ENCODE results near the gene HCN2. TPM values are rescaled to one million over a fixed set of nuclear protein-coding genes. Genes with fewer than 3 reads are reported as not detected.
A peak's percentile ranks its signal among the peaks of the same experiment; 100 is the strongest.
"Not testable (repeated sequence)": the region's sequence is repeated elsewhere in the genome, so short reads cannot be mapped to it uniquely, and the experiment has no call there.

Gene HCN2
- total RNA-seq, 1 donor from 2014 or later: 0.52 TPM

DNA sequence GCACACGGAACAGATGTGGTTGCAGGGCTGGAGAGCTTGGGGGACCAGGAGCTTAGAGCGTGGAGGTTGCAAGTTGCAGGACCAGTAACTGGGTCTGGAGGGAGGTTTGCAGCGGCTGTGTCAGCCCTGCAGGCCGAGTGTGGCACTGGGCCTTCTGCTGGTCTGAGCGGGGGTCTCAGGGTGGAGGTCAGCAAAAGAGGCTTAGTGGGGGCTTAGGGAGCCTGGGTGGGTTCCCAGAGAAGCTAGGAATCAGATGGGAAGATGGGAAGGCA, 5.8 kb upstream of the HCN2 start:
- no peak overlapping the region for H3K4me3 Mint-ChIP-seq (ENCODE audit: low read depth)
- peaks cover 9% of the 10 kb centered on the region for H3K36me3 Mint-ChIP-seq (ENCODE audit: low read depth)
- H3K27ac Mint-ChIP-seq: no peak overlapping the region
- intact Hi-C loops (cut with micrococcal nuclease): no loop called here
- H3K27me3 Mint-ChIP-seq (ENCODE audit: low read depth): peaks cover 4% of the 10 kb centered on the region
- peaks cover 2% of the 10 kb centered on the region for H3K4me1 Mint-ChIP-seq (ENCODE audit: low read depth)
- H3K9me3 Mint-ChIP-seq: no peaks in the 10 kb centered on the region
- DNase-seq (ENCODE audit: low spot score): no peak

DNA sequence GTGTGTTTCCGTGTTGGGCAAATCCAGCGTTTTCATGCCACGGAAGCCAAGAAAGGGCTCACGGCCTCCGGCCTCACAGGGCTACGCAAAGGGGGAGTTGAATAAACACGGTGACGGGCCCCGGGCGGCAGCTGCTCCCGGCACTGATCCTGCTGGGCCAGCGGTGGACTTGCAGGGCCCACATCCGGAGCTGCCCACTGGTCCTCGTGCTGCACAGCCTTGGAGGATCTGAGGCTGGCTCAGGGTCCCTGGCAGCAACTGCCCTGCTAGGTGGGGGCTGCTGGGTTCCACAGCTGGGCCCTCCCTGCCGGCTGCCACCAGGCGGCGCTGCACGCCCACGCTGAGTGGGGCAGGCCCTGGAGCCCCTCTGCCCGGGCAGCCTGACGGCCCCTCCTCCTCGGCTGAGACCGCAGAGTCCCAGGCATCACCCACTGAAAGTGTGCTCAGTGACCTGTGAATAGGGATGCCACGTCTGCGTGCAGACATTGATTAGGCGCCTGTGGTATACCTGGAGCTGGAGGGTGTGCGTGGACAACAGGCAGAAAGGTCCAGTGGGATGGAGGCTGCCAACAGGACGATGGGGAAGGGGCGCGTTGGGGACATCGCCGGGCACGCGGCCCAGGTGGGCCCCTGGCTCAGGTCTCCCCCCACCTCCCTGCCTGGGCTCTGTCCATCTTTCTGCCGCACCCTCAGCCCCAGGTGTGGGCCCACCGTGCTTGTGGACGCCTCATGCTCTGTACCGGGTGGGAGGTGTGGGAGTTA, 5.3 kb upstream of the HCN2 start:
- Mint-ChIP-seq H3K9me3 (no peaks in the 10 kb centered on the region), H3K27ac (no peak overlapping the region), H3K36me3 (ENCODE audit: low read depth) (peaks cover 9% of the 10 kb centered on the region), H3K4me3 (ENCODE audit: low read depth) (no peak overlapping the region), H3K4me1 (ENCODE audit: low read depth) (peaks cover 2% of the 10 kb centered on the region), H3K27me3 (ENCODE audit: low read depth) (peaks cover 4% of the 10 kb centered on the region)
- DNase-seq (ENCODE audit: low spot score): peak; percentile 47
- intact Hi-C loops (cut with micrococcal nuclease): no loop called here

DNA sequence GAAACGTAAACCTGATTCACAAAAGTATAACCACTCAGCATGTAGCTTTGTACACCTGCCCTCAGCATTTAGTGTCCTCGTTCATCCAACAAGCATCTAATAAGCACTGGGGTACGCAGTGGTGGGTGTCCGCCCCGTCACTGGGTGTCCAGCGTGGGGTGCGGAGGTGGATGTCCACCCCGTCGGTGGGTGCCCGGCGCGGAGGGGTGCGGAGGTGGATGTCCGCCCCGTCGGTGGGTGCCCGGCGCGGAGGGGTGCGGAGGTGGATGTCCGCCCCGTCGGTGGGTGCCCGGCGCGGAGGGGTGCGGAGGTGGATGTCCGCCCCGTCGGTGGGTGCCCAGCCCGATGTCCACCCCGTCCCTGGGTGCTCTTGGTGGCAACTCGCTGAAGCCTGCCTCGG, 4.5 kb upstream of the HCN2 start:
- H3K27ac Mint-ChIP-seq; H3K27me3 Mint-ChIP-seq (ENCODE audit: low read depth); H3K4me3 Mint-ChIP-seq (ENCODE audit: low read depth); H3K9me3 Mint-ChIP-seq; H3K4me1 Mint-ChIP-seq (ENCODE audit: low read depth); intact Hi-C loops (cut with micrococcal nuclease); DNase-seq (ENCODE audit: low spot score); H3K36me3 Mint-ChIP-seq (ENCODE audit: low read depth): not testable (repeated sequence)

DNA sequence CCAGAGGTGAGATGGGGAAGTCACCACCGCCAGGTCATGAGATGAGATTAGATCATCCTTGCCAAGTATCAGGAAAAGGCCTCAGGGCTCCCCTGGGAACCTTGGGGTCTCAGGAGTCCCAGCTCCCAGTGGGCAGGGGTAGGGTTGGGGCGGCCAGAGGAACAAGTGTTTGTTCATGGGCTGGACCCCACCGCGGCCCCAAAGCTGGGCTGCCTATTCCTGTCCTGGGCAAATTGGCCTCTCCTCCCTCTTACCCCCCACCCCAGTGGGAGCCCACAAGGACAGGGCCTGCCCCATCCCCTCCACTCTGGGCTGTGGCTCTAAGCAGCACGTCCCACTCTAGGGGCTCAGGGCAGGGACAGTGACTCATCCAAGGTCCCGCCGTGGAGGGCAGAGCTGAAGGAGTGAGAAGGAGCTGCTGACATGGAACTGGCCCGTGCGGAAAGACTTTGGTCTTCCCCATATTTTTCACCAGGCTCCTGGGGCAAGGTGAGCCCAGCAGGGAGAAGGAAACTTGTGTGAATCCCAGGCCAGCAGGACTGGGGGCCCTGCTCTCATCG, 4.0 kb upstream of the HCN2 start:
- Mint-ChIP-seq H3K4me3 (ENCODE audit: low read depth) (no peak overlapping the region), H3K27me3 (ENCODE audit: low read depth) (peaks cover 4% of the 10 kb centered on the region), H3K4me1 (ENCODE audit: low read depth) (peaks cover 2% of the 10 kb centered on the region), H3K36me3 (ENCODE audit: low read depth) (peaks cover 2% of the 10 kb centered on the region), H3K9me3 (no peaks in the 10 kb centered on the region), H3K27ac (no peak overlapping the region)
- intact Hi-C loops (cut with micrococcal nuclease): no loop called here
- DNase-seq (ENCODE audit: low spot score): no peak

DNA sequence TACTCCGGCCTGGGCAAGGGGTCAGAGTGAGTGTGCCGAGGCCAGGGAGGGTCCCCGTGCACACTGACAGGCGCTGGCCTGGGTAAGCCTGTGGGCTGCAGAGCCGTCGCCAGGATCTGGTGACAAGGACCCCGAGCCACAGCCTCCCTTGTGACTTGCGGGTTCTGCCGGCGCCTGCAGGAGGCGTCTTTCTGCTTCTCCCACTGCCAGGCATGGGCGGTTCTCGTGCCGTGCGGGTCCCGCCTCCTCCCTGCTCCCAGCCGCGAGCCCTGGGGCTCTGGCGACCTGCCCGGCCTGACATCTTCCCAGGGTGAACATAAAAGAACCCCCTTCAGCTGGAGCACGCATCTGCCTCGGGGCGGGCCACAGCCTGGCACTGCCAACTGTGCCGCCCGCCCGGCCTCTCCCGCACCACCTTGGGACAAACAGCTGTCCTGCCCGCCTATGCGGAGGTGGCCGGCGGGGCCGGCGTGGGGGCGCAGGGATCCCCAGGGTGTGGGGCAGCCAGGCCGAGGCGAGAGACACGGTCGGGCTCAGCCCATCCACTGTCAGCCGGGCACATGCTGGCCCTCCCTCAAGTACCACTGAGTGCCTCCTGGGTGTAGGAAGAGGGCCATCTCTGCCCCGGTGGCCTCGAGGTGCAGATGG, 1.5 kb upstream of the HCN2 start:
- no peak overlapping the region for H3K4me3 Mint-ChIP-seq (ENCODE audit: low read depth)
- peaks cover 9% of the 10 kb centered on the region for H3K27me3 Mint-ChIP-seq (ENCODE audit: low read depth)
- no peak overlapping the region for H3K27ac Mint-ChIP-seq
- H3K9me3 Mint-ChIP-seq: no peaks in the 10 kb centered on the region
- peak; percentile 55 for DNase-seq (ENCODE audit: low spot score)
- intact Hi-C loops (cut with micrococcal nuclease): no loop called here
- peaks cover under 1% of the 10 kb centered on the region for H3K36me3 Mint-ChIP-seq (ENCODE audit: low read depth)
- H3K4me1 Mint-ChIP-seq (ENCODE audit: low read depth): peaks cover 2% of the 10 kb centered on the region

DNA sequence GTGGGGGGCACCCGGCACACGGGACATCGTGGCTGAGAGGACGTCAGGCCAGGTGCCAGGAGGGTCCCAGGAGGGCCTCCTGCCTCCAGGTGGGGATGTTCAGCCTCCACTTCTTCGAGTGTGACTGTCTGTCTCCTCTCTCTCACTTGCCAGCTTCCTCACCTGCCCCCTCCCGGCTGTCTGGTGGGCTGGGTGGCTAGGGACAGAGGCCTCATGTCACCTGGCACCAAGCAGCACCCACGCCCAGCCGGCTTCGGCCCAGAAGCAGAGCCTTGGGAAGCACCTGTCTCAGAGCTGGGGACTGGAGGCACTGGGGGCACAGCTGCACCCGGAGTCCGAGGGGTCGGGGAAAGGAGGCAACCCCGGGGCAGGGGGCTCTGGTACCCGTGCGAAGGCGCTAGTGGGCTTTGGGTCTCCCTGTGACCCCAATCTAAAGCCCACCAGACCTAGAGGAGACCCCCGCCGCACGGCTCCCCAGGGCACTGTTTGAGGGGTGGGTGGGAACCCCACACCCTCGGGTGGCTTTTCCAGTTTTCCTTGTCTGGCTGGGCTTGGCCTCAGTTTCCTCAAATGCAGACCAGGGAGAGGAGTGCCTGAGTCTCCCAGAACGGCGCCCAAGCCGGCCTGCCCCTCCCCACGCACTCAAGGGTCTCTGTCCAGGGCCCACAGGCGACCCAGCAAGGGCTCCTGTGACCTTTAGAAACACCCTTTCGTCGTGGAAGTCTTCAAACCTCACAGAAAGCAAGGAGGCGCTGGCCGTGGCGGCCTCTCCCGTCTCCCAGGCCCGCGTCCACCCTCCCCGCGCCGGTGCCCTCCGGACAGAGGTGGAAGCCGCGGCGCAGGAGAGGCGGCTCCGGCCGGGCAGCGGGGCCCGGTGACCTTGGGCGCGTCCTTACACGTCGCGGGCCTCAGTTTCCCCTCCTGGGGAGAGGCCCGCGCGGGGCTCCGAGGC, 664 bp upstream of the HCN2 start:
- no peak overlapping the region for H3K27ac Mint-ChIP-seq
- peaks cover under 1% of the 10 kb centered on the region for H3K4me1 Mint-ChIP-seq (ENCODE audit: low read depth)
- no peak for DNase-seq (ENCODE audit: low spot score)
- no peaks in the 10 kb centered on the region for H3K9me3 Mint-ChIP-seq
- H3K36me3 Mint-ChIP-seq (ENCODE audit: low read depth): no peaks in the 10 kb centered on the region
- peak overlapping the region; percentile 42 for H3K4me3 Mint-ChIP-seq (ENCODE audit: low read depth)
- peaks cover 13% of the 10 kb centered on the region for H3K27me3 Mint-ChIP-seq (ENCODE audit: low read depth)
- intact Hi-C loops (cut with micrococcal nuclease): no loop called here

DNA sequence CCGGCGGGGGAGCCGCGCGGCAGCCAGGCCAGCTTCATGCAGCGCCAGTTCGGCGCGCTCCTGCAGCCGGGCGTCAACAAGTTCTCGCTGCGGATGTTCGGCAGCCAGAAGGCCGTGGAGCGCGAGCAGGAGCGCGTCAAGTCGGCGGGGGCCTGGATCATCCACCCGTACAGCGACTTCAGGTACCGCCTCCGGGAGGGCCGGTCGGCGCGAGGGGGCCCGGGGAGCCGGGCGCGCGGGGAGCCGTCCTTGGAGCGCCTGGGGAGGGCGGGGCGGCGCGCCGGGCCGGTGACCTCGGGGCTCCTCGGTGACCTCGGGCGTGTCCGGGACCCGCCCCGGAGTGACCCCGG, 690 bp downstream of the HCN2 start:
- Mint-ChIP-seq H3K36me3 (ENCODE audit: low read depth) (no peaks in the 10 kb centered on the region), H3K4me3 (ENCODE audit: low read depth) (no peak overlapping the region), H3K27ac (no peak overlapping the region), H3K27me3 (ENCODE audit: low read depth) (peaks cover 13% of the 10 kb centered on the region), H3K4me1 (ENCODE audit: low read depth) (no peaks in the 10 kb centered on the region), H3K9me3 (no peaks in the 10 kb centered on the region)
- peak; percentile 28 for DNase-seq (ENCODE audit: low spot score)
- intact Hi-C loops (cut with micrococcal nuclease): no loop called here

DNA sequence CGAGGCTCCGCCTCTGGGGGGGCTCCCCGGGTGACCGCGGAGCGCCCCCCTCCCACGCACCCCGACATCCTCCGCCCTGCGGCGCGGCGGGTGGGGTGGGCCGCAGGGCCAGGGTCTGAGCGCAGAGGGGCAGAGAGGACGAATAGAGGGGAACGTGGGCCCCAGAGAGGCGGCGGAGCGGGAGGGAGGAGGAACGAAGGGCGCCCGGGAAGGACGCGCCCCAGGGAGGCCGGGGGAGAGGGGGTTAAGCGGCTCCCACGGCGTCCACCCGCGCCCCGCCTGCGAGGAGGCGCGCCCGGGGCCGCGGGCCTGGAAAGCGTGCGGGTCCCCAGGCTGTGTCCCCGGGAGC, 1.0 kb downstream of the HCN2 start:
- no peak overlapping the region for H3K4me3 Mint-ChIP-seq (ENCODE audit: low read depth)
- no peak overlapping the region for H3K27ac Mint-ChIP-seq
- no peaks in the 10 kb centered on the region for H3K9me3 Mint-ChIP-seq
- H3K4me1 Mint-ChIP-seq (ENCODE audit: low read depth): no peaks in the 10 kb centered on the region
- intact Hi-C loops (cut with micrococcal nuclease): no loop called here
- peaks cover 13% of the 10 kb centered on the region for H3K27me3 Mint-ChIP-seq (ENCODE audit: low read depth)
- DNase-seq (ENCODE audit: low spot score): no peak
- no peaks in the 10 kb centered on the region for H3K36me3 Mint-ChIP-seq (ENCODE audit: low read depth)

DNA sequence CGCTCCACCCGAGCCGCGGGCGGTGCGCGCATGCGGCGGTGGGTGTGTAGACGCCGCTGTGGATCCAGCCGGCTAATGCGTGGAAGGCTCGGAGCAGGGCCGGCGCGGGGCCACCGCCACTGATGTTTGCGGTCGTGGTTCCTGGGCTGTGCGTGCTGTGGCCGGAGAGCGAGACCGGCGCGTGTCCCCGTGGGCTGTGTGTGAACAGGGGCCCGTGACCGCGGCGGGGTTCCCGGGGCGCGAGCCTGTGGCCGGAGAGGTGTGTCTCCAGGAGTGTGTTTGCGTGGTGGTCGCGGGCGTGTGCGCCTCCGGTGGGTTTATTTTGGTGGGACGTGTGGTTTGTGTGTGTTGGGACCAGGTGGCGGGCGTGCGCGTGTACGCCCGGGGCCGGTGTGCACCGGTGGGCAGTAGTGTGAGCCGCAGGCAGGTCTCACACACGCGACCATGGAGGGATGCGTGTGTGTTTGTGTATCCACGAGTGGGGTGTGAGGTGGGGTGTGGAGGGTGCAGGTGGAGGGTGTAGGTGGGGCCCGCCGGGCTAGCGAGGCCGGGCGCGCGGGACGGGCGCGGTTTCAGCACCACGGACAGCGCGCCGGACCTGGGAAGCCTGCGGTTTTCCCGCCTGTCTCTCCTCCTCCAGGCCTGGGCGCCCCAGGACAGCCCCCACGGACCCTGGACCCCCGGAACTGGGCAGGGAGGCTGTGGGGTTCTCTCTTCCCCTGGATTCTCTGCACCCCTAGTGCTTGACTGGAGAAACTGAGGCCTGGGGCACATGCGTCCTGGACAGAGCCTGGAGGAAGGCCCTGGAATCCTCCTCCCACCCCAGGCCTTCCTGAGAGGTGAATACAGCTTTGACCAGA, 1.6 kb downstream of the HCN2 start:
- no peaks in the 10 kb centered on the region for H3K9me3 Mint-ChIP-seq
- H3K36me3 Mint-ChIP-seq (ENCODE audit: low read depth): no peaks in the 10 kb centered on the region
- H3K27ac Mint-ChIP-seq: no peak overlapping the region
- no peak for DNase-seq (ENCODE audit: low spot score)
- intact Hi-C loops (cut with micrococcal nuclease): no loop called here
- no peaks in the 10 kb centered on the region for H3K4me1 Mint-ChIP-seq (ENCODE audit: low read depth)
- H3K4me3 Mint-ChIP-seq (ENCODE audit: low read depth): no peak overlapping the region
- H3K27me3 Mint-ChIP-seq (ENCODE audit: low read depth): peaks cover 13% of the 10 kb centered on the region

DNA sequence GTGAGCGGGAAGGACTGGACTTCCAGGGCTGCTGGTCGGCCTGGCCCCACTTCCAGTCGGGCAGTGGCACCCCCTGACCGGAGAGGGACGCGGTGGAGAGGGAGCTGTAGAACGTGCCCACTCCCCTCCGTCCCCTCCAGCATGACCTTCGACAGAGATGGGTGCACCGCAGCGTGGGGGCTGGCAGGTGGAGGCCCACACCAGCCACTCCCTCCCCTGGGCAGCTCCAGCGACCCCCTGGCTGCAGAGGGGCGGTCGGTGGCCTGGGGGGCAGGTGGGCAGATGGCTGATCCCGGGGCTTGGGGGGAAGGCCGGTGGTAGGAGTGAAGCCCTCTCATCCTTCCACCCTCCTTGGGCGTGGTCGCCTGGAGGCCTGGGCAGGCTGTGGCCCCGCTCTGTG, 2.4 kb downstream of the HCN2 start:
- Mint-ChIP-seq H3K36me3 (ENCODE audit: low read depth) (no peaks in the 10 kb centered on the region), H3K27ac (no peak overlapping the region), H3K4me3 (ENCODE audit: low read depth) (no peak overlapping the region), H3K9me3 (no peaks in the 10 kb centered on the region), H3K27me3 (ENCODE audit: low read depth) (peaks cover 13% of the 10 kb centered on the region), H3K4me1 (ENCODE audit: low read depth) (no peaks in the 10 kb centered on the region)
- DNase-seq (ENCODE audit: low spot score): no peak
- intact Hi-C loops (cut with micrococcal nuclease): no loop called here

DNA sequence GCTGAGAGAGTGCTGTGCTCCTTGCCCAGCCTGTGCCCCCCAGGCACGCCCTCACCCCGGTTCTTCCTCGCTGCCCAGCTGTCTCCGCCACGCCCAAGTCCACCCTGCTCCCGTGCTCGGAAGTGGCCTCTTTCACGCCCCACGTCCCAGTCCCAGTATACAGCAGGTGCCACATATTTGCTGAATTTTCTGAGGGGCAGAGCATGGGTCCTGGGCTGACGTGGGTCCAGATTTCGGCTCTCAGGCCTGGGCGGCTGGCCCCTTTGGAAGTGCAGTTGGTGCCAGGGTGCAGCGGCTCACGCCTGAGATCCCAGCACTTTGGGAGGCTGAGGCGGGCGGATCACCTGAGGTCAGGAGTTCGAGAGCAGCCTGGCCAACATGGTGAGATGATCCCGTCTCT, 3.4 kb downstream of the HCN2 start:
- no peak for DNase-seq (ENCODE audit: low spot score)
- peaks cover 11% of the 10 kb centered on the region for H3K27me3 Mint-ChIP-seq (ENCODE audit: low read depth)
- no peaks in the 10 kb centered on the region for H3K9me3 Mint-ChIP-seq
- H3K4me1 Mint-ChIP-seq (ENCODE audit: low read depth): no peaks in the 10 kb centered on the region
- H3K4me3 Mint-ChIP-seq (ENCODE audit: low read depth): no peak overlapping the region
- no peaks in the 10 kb centered on the region for H3K36me3 Mint-ChIP-seq (ENCODE audit: low read depth)
- H3K27ac Mint-ChIP-seq: no peak overlapping the region
- intact Hi-C loops (cut with micrococcal nuclease): no loop called here

DNA sequence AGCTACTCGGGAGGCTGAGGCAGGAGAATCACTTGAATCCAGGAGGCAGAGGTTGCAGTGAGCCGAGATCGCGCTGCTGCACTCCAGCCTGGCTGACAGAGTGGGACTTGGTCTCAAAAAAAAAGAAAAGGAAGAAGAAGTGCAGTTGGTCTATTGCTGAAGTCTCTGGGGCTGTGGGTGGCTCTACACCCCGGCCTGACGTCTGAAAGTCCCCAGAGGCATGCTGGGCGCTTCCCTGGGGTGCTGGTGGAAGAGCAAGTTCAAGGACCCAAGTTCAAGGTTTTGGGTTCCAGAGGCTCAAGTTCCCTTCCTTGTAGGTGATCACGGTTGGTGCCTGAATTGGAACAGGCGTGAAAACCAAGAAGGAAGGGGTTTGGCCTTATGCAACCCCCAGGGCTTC, 3.8 kb downstream of the HCN2 start:
- Mint-ChIP-seq H3K4me1 (ENCODE audit: low read depth) (no peaks in the 10 kb centered on the region), H3K9me3 (no peaks in the 10 kb centered on the region), H3K36me3 (ENCODE audit: low read depth) (no peaks in the 10 kb centered on the region), H3K4me3 (ENCODE audit: low read depth) (no peak overlapping the region), H3K27me3 (ENCODE audit: low read depth) (peaks cover 9% of the 10 kb centered on the region), H3K27ac (no peak overlapping the region)
- intact Hi-C loops (cut with micrococcal nuclease): no loop called here
- no peak for DNase-seq (ENCODE audit: low spot score)
